T-helper 1 cell (primary cell): ENCODE data around the gene TENT5D.
"Not testable (repeated sequence)": the region's sequence is repeated elsewhere in the genome, so short reads cannot be mapped to it uniquely, and the experiment has no call there.

ENCODE experiments used
- DNase-seq, 5 donors: peaks; one replicate each; pipeline ENCODE4 v3.0.0-alpha.2; 2012 to 2020
- total RNA-seq, 4 donors: gene quantifications; one replicate each; lab custom pipeline; 2026; lab: John Stamatoyannopoulos, UW

TENT5D gene
- total RNA-seq = 0 reads per million in 4 donors

DNA sequence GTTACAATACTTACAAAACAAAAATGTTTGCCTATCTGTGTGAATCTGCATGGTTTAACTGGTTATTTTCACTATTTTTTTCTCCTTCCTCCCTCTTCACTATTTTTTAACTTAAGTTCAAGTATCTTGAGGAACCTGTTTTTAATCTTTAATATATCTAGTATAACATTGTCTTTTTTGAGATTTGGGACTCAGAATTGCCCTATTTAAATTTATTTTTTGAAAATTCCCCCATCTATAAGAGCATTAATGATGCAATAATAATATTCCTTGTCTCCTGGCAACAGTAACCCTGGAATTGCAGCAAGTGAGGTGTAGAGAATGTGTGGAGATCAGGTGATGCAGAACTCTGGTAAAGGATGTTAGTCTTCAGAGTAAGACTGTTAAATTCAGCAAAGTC, at the start of gene TENT5D:
Gene TENT5D (plus strand): TSS at position 301 of the 400 bp plus-strand sequence. CDS start 22,093 bp downstream, outside the sequence.
- no peak for DNase-seq

DNA sequence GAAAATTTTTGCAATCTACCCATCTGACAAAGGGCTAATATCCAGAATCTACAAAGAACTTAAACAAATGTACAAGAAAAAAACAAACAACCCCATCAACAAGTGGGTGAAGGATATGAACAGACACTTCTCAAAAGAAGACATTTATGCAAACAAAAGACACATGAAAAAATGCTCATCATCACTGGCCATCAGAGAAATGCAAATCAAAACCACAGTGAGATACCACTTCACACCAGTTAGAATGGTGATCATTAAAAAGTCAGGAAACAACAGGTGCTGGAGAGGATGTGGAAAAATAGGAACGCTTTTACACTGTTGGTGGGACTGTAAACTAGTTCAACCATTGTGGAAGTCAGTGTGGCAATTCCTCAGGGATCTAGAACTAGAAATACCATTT, 34.6 kb upstream of the TENT5D start:
- not testable (repeated sequence) for DNase-seq

DNA sequence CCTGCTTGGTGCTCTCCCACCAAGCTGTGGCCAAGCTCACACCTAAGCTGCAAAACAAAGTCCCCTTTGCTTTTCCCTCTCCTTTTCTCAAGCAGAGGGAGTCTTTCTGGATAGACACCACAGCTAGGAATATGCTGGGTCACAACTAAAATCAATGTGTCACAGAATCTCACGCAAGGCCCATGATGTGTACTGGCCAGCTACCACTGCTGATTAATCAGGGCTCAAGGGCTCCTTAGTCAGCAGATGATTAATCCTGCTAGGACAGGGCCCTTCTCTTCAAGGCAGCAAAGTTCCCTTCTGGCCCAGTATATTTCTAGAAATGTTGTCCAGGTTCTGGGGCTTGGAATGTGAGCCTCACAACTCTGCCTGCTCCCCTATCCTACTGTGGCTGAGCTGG, 32.0 kb upstream of the TENT5D start:
- DNase-seq = no peak

DNA sequence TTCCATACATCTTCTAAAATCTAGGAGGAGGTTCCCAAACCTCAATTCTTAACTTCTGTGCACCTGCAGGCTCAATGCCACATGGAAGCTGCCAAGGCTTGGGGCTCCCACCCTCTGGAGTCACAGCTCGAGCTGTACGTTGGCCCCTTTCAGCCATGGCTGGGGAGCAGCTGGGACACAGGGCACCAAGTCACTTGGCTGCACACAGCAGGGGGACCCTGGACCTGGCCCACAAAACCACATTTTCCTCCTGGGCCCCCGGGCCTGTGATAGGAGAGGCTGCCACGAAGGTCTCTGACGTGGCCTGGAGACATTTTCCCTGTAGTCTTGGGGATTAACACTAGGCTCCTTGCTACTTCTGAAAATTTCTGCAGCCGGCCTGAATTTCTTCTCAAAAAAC, 8.2 kb upstream of the TENT5D start:
- DNase-seq = no peak

DNA sequence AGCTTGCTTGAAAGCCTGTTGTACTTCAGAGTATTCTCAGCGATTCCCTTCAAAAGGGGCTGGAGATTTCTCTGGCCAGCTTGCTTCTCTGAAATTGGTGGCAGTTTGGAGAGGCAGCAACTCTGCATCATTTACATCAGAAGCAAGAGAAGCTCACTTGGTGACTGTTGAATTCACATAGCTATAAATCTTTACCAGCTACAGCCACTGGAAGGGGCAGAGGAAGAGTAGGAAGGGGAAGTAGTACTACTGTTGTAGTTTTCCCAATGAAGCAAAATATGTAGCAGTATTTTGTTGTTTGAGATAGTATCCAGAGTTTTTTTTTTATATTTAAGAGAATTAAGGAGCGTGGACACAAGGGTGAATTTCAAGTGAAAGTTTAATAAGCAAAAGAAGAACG, 2.8 kb downstream of the TENT5D start:
- no peak for DNase-seq

DNA sequence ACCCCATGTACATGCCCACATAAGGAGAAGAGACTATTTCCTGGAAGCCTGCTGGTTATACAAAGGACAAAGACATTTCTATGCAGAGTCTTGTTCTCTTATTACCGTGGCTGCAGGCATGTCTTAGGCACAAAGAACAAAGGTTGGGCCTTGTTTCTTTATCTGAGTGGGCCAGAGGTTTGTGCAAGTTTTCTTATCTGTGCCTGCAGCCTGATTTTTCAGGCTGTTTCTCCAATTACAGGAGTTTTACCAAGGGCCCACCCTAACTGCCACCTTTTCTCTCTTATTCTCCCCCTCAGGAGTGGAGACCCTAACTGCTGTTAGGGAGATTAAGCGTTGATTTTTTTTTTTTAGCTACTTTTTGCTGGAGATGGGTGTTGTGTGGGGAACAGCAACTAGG, 3.5 kb downstream of the TENT5D start:
- no peak for DNase-seq

DNA sequence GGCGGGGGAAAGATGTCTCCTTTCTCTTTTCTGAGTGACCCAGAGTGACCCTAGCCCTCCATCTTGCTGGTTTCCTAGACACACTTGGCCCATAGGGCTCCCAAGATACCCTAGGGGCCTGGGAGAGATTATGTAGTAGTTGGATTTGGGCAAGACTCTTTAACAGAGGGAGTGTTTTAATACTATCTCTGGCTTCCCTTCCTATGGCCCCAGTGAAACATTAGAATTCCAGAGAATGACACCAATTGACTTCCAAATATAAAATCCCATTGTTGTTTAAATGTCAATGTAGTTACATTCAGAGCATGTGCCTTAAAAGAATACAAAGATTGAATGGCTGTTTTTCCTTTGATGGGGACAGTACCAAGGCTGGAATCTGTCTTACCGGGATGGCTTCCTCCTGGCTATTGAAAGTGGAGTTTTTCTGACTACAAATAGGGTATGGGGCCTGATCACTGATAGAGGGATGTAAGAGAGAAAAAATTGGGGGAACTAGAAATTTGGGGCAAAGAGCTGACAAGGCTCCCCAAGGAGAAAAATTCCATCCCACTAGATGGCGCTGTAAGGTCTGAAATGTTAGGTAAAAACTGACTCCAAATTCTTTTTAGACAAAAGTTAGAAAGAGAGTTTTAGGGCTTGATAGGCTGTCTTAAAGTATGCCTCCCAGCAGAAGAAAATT, 10.7 kb downstream of the TENT5D start:
- DNase-seq = no peak

DNA sequence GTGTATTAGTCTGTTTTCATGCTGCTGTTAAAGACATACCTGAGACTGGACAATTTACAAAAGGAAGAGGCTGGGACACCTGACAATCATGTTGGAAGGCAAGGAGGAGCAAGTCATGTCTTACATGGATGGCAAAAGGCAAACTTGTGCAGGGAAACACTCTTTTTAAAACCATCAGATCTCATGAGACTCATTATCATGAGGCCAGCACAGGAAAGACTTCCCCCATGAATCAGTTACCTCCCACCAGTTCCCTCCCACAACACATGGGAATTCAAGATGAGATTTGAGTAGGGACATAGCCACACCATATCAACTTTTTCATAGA, 11.2 kb downstream of the TENT5D start:
- no peak for DNase-seq

DNA sequence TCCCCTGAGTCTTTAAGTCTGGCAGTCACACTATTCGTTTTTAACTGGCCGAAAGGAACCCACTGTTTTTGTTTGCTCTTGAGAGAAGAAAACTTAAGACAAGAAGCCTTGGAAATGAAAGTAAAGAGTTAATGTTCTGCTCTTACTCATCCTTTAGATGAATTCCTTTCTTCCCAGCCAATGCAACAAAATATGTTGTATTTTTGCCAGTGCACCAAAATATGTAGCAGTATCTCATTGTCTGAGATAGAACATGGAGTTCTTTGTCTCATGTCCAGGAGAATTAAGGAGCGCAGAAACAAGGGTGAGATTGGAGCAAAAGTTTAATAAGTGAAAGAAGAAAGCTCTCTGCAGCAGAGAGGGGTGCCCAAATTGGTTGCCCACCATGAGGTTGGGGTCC, 12.2 kb downstream of the TENT5D start:
- DNase-seq = no peak

DNA sequence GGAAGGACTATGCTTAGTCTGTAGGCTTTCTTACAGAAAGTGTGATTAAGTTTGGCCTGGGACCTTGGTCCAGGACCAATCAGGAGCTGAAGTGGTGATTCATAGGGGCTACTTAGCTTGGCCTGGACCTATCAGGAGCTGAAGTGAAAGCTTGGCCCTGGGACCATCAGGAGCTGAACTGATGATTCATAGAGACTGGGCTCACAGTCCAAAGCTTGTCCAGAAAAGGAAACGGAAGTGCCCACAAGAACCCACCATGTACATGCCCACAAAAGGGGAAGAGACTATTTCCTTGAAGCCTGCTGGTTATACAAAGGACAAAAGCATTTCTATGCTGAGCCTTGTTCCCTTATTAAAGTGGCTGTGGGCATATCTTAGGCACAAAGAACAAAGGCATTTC, 12.6 kb downstream of the TENT5D start:
- no peak for DNase-seq

DNA sequence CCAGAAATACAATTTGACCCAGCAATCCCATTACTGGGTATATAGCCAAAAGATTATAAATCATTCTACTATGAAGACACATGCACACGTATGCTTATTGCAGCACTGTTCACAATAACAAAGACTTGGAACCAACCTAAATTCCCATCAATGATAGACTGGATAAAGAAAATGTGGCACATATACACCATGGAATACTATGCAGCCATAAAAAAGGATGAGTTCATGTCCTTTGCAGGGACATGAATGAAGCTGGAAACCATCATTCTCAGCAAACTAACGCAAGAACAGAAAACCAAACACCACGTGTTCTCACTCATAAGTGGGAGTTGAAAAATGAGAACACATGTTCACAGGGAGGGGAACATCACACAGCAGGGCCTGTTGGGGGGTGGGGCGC, 47.9 kb downstream of the TENT5D start:
- DNase-seq = not testable (repeated sequence)

DNA sequence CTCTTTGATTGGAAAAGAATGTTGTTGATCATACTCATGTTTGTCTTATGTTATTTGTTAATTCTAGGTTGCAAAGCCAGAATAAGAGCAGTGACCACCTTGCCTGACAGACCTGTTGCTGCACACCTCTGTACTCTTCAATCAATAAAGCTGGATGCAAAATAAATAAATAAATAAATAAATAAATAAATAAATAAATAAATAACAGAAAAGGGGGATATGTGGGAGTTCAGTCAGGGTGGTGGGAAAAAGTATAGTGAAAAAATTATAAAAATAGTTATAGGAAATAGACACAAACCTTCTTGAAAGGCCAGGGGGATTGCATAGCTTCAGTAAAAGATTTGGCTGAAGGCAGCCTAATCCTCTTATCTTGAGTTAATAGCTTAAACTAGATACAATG, 51.3 kb downstream of the TENT5D start:
- no peak for DNase-seq

DNA sequence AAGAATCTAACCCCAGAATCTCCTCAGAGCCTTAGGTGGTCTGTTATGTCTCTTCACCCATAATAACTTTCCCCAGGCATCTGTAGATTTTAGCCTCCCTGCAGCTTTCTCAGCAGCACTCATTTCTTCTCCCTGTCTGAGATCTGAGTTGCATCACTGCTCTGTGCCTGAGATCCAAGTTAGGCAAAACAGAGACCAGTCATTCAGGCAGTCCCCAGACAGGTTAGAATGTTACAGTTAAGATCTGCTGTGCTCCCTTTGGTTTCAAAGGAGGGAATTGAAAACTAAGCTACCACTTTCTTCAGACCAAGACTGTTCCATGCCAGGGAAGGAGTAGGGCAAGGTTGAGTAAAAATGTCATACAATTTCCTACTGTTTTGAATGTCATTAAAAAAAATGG, 65.3 kb downstream of the TENT5D start:
- no peak for DNase-seq

DNA sequence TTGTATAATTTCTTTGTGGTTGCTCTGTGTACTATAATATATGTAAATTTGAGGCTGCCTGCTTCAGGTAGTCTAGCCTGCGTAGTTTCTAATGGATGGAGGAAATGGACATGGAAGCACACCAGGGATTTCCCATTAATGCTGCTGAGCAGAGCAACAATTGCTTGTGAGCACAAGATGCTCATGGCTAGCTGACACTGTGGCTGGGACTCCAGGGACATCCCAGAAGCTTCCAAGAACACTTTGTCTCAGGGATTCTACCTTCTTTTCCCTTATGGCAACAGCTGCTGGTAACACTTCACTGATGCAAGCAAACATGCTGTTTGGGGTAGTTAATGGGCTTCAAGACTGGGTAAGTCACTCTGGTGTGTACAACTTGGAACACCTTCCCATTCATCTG, 66.1 kb downstream of the TENT5D start:
- no peak for DNase-seq

DNA sequence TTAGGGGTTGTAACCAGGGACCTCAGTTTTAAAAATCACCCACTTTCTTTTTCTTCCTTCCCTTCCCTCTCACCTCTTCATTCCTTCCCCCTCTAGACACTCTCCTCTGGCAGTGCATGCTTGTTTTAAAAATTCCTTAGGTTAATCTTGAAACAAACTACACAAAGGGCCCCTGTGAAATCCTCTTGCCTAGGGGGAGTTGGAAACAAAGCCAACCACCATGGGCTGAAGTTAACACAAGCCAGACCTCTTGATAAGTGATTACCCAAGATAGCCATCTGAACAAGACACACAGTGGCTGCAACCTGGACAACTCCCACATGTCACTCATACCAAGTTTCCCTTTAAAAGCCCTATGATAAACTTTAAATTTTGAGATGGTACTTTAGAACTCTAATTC, 68.9 kb downstream of the TENT5D start:
- no peak for DNase-seq
